ENCODE data around the gene ENO3. TPM values are rescaled to one million over a fixed set of nuclear protein-coding genes. Genes with fewer than 3 reads are reported as not detected.

ENO3 gene
- total RNA-seq, 2 experiments from 2014 or later = 26.5 to 26.8 TPM

- Mint-ChIP-seq H3K9me3 (no peaks in the 10 kb centered on the region), H3K27ac (peak overlapping the region; percentile 97), H3K4me3 (peak overlapping the region; percentile 88), H3K27me3 (no peaks in the 10 kb centered on the region), H3K4me1 (ENCODE audit: low read depth) (peaks cover 23% of the 10 kb centered on the region), H3K36me3 (peaks cover 12% of the 10 kb centered on the region)
- ChIA-PET POLR2A (interaction anchor here (1.2 to 21.0 kb wide), 3 partner anchors 12 to 43 kb away, joined by 3 to 346 read pairs (median 64); partner anchors contain the start of genes RNF167, SLC25A11 and SPAG7), CTCF (interaction anchor here (0.7 to 2.3 kb wide), 3 partner anchors 11 to 110 kb away, joined by 3 to 6 read pairs (median 3); partner anchors contain the start of genes RNF167, SLC25A11 and SPAG7)
- intact Hi-C loops (cut with micrococcal nuclease) = no loop called here
- DNase-seq = no peak
These were observed 567 bp downstream of the ENO3 start for GRCh38 chr17:4951486-4951885.

DNA sequence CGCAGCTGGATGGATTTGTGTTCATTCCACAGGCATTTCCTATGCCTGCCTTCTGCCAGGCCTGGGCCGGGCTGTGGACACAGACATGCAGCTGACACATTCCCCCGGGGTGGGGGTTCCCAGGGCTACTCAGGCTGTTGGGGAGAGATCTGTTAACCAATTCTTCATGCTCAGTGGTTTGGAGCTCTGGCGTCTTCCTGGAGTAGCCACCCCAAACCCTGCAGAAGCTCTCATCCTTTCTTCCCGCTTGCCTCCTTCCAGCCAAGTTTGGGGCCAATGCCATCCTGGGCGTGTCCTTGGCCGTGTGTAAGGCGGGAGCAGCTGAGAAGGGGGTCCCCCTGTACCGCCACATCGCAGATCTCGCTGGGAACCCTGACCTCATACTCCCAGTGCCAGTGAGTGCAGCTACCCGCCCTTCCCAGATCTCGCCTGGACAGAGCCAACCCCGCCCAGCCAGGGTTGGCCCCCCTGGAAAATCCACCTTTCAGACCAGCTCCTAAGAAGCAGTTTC lies 2.6 kb downstream of the ENO3 start:
- H3K27ac Mint-ChIP-seq = no peak overlapping the region
- H3K4me3 Mint-ChIP-seq = no peak overlapping the region
- CTCF ChIA-PET = interaction anchor here (1.3 to 2.3 kb wide), 2 partner anchors 27 to 108 kb away, joined by 3 to 6 read pairs; no protein-coding TSS in a partner anchor
- no peaks in the 10 kb centered on the region for H3K27me3 Mint-ChIP-seq
- no peaks in the 10 kb centered on the region for H3K36me3 Mint-ChIP-seq
- POLR2A ChIA-PET = interaction anchor here (0.8 to 21.0 kb wide), 3 partner anchors 9 to 13 kb away, joined by 3 to 346 read pairs (median 3); partner anchors contain the start of gene SPAG7
- DNase-seq = no peak
- peaks cover 21% of the 10 kb centered on the region for H3K4me1 Mint-ChIP-seq (ENCODE audit: low read depth)
- intact Hi-C loops (cut with micrococcal nuclease) = no loop called here
- no peaks in the 10 kb centered on the region for H3K9me3 Mint-ChIP-seq

- intact Hi-C loops (cut with micrococcal nuclease) = no loop called here
These were observed 4.2 kb downstream of the ENO3 start for GRCh38 chr17:4955091-4955490.

DNA sequence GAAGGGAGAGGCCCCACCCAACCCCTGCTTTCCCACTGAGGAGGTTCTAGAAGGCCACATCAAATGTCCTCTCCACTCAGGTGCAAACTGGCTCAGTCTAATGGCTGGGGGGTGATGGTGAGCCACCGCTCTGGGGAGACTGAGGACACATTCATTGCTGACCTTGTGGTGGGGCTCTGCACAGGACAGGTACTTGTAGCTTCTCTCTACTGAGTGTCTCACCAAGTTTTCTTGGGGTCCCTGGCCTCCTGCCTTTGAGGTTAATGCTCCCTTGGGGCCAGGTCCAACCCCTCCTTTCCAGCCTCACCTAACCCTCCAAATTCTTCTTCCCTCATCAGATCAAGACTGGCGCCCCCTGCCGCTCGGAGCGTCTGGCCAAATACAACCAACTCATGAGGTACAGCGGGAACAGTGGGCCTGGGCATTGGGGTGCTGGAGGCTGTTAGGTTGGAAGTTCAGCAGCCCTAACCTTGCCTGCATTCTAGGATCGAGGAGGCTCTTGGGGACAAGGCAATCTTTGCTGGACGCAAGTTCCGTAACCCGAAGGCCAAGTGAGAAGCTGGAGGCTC lies 5.7 kb downstream of the ENO3 start:
- intact Hi-C loops (cut with micrococcal nuclease) = no loop called here
- POLR2A ChIA-PET = interaction anchor here (21.0 kb wide), 1 partner anchor 10 kb away, joined by 346 read pairs; the partner anchor contains the start of gene SPAG7
- CTCF ChIA-PET = interaction anchor here (0.7 to 1.5 kb wide), 3 partner anchors 16 to 30 kb away, joined by 3 to 7 read pairs (median 4); partner anchors contain the start of genes RNF167 and SLC25A11
- Mint-ChIP-seq H3K4me1 (ENCODE audit: low read depth) (peaks cover 10% of the 10 kb centered on the region), H3K27ac (no peak overlapping the region), H3K36me3 (peaks cover 6% of the 10 kb centered on the region), H3K4me3 (no peak overlapping the region), H3K9me3 (no peaks in the 10 kb centered on the region), H3K27me3 (no peaks in the 10 kb centered on the region)
- DNase-seq = peak; percentile 62

More at GRCh38 chr17:4955091-4955490, 4.2 kb downstream of the ENO3 start:
- H3K27me3 Mint-ChIP-seq = no peaks in the 10 kb centered on the region
- no peak for DNase-seq
- H3K36me3 Mint-ChIP-seq = peaks cover 2% of the 10 kb centered on the region
- no peak overlapping the region for H3K27ac Mint-ChIP-seq
- ChIA-PET POLR2A (interaction anchor here (0.6 to 21.0 kb wide), 2 partner anchors 11 to 812 kb away, joined by 3 to 346 read pairs; partner anchors contain the start of gene SPAG7), CTCF (interaction anchor here (0.6 to 1.3 kb wide), 4 partner anchors 15 to 199 kb away, joined by 3 to 4 read pairs (median 3); no protein-coding TSS in a partner anchor)
- H3K4me3 Mint-ChIP-seq = no peak overlapping the region
- H3K9me3 Mint-ChIP-seq = no peaks in the 10 kb centered on the region
- H3K4me1 Mint-ChIP-seq (ENCODE audit: low read depth) = peaks cover 21% of the 10 kb centered on the region

DNA sequence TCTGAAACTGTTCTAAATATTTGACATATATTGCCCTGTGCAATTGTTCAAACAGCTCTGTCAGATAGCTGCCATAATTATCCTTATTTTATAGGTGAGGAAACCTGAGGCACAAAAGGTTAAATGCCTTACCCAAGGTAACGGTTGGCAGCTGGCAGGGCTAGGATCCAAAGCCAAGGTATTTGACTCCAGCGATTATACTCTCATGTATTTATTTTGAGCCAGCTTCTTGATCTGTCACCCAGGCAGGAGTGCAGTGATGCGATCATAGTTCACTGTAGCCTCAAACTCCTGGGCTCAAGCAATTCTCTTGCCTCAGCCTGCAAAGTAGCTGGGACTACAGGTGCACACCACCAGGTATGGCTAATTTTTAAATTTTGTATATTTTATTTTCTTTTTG lies 7.2 kb downstream of the ENO3 start:
- Mint-ChIP-seq H3K27me3 (no peaks in the 10 kb centered on the region), H3K9me3 (no peaks in the 10 kb centered on the region), H3K4me3 (no peak overlapping the region), H3K4me1 (ENCODE audit: low read depth) (peaks cover 6% of the 10 kb centered on the region), H3K36me3 (peaks cover 7% of the 10 kb centered on the region), H3K27ac (no peak overlapping the region)
- DNase-seq = no peak
- POLR2A ChIA-PET = interaction anchor here (21.0 kb wide), 1 partner anchor 8 kb away, joined by 346 read pairs; the partner anchor contains the start of gene SPAG7
- intact Hi-C loops (cut with micrococcal nuclease) = no loop called here
- CTCF ChIA-PET = interaction anchor here (0.6 kb wide), 1 partner anchor 18 kb away, joined by 4 read pairs; the partner anchor contains the start of genes RNF167 and SLC25A11

GRCh38 chr17:4959261-4959965 lies 8.5 kb downstream of the ENO3 start:
- intact Hi-C loops (cut with micrococcal nuclease) = no loop called here
- no peak for DNase-seq
- H3K4me3 Mint-ChIP-seq = no peak overlapping the region
- POLR2A ChIA-PET = interaction anchor here (0.8 to 1.6 kb wide), 2 partner anchors 9 to 14 kb away, joined by 3 read pairs; partner anchors contain the start of gene ENO3
- no peaks in the 10 kb centered on the region for H3K9me3 Mint-ChIP-seq
- CTCF ChIA-PET = interaction anchor here (1.5 kb wide), 1 partner anchor 51 kb away, joined by 3 read pairs; no protein-coding TSS in a partner anchor
- H3K27me3 Mint-ChIP-seq = no peaks in the 10 kb centered on the region
- peaks cover 7% of the 10 kb centered on the region for H3K36me3 Mint-ChIP-seq
- H3K27ac Mint-ChIP-seq = no peak overlapping the region
- H3K4me1 Mint-ChIP-seq (ENCODE audit: low read depth) = peaks cover 6% of the 10 kb centered on the region

DNA sequence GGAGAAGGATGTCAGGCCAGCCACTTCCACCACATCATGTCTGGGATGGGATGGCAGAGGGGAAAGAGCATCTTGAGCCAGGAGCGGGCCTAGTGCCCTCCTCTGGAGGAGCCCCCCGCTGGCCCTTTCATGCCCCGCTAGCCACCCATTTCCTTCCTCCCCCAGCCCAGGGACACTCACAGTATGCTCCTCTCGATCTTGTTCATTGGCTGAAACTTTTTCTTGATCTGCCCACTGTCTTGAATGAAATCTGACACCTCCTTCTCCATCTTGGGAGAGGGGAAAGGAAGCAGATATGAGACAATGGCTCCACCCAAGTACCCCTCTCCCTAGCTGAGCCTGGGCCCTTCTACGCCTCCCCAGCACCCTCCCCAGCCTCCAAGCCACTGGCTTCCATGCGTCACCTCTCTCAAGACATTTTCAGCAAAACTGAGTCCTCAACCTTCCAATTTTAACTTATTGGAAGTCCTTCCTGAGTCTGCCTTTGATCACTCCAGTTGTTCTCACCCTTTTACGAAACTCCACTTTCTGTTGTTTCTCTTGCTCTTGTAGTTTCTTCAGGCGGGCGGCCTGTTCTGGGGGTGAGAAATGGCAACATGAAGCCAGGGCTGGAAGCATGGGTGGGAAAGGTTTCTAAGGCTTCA lies 9.5 kb downstream of the ENO3 start:
- H3K4me3 Mint-ChIP-seq = no peak overlapping the region
- CTCF ChIA-PET = interaction anchor here (1.5 kb wide), 1 partner anchor 52 kb away, joined by 3 read pairs; no protein-coding TSS in a partner anchor
- intact Hi-C loops (cut with micrococcal nuclease) = no loop called here

DNA sequence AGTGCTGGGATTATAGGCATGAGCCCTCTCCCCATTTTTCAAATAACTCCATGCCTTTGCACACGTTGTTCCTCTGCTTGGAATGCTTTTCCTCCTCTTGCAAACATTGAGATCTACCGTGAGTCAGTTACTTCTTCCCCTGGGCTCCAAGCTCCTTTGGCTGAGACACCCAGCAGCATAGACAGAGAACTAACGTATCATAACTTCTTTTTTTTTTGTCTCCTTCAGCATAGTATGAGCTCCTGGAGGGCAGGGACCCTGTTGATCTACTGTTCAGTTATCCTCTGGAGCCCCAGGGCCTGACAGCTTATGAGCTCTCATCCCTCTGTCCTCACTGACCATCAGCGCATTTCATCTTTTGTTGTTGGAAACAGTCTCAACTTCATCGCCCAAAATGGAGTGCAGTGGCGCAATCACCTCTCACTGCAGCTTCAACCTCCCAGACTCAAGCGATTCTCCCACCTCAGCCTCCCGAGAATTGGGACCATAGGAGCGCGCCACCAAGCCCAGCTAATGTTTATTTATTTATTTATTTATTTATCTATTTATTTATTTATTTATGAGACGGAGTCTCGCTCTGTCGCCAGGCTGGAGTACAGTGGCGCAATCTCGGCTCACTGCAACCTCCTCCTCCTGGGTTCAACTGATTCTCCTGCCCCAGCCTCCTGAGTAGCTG lies 14.5 kb downstream of the ENO3 start:
- intact Hi-C loops (cut with micrococcal nuclease) = loop anchor here (5.0 kb wide), 1 partner anchor 67 kb away; no protein-coding TSS in a partner anchor
- POLR2A ChIA-PET = interaction anchor here (0.6 to 10.7 kb wide), 3 partner anchors 15 to 21 kb away, joined by 3 to 346 read pairs (median 32); partner anchors contain the start of genes CAMTA2, ENO3, PFN1 and RNF167
- Mint-ChIP-seq H3K27me3 (no peaks in the 10 kb centered on the region), H3K36me3 (peaks cover 26% of the 10 kb centered on the region), H3K4me3 (peak overlapping the region; percentile 32), H3K4me1 (ENCODE audit: low read depth) (peaks cover 29% of the 10 kb centered on the region), H3K27ac (peak overlapping the region; percentile 29), H3K9me3 (peaks cover 3% of the 10 kb centered on the region)
- CTCF ChIA-PET = interaction anchor here (0.9 to 2.9 kb wide), 5 partner anchors 15 to 25 kb away, joined by 3 to 10 read pairs (median 4); partner anchors contain the start of genes RNF167 and SLC25A11
- no peak for DNase-seq

More for the DNA sequence above, 9.5 kb downstream of the ENO3 start:
- no peak for DNase-seq
- no peak overlapping the region for H3K27ac Mint-ChIP-seq
- peaks cover 11% of the 10 kb centered on the region for H3K4me1 Mint-ChIP-seq (ENCODE audit: low read depth)
- POLR2A ChIA-PET = interaction anchor here (1.6 kb wide), 1 partner anchor 15 kb away, joined by 3 read pairs; no protein-coding TSS in a partner anchor
- H3K27me3 Mint-ChIP-seq = no peaks in the 10 kb centered on the region
- H3K36me3 Mint-ChIP-seq = peaks cover 11% of the 10 kb centered on the region
- peaks cover 2% of the 10 kb centered on the region for H3K9me3 Mint-ChIP-seq

- peaks cover 29% of the 10 kb centered on the region for H3K36me3 Mint-ChIP-seq
- peak; percentile 97 for DNase-seq
- intact Hi-C loops (cut with micrococcal nuclease) = loop anchor here (1.0 to 5.0 kb wide), 3 partner anchors 19 to 65 kb away; partner anchors contain the start of genes PFN1, RNF167 and SLC25A11
- H3K27ac Mint-ChIP-seq = no peak overlapping the region
- POLR2A ChIA-PET = interaction anchor here (0.5 to 10.7 kb wide), 8 partner anchors 19 to 264 kb away, joined by 3 to 346 read pairs (median 4); partner anchors contain the start of genes CAMTA2, ENO3, INCA1 and KIF1C
- H3K27me3 Mint-ChIP-seq = no peaks in the 10 kb centered on the region
- H3K4me3 Mint-ChIP-seq = no peak overlapping the region
- CTCF ChIA-PET = interaction anchor here (0.6 to 2.9 kb wide), 13 partner anchors 14 to 401 kb away, joined by 3 to 12 read pairs (median 4); partner anchors contain the start of genes ENO3, RNF167, SLC25A11 and ZFP3
- H3K9me3 Mint-ChIP-seq = peaks cover 3% of the 10 kb centered on the region
- peaks cover 37% of the 10 kb centered on the region for H3K4me1 Mint-ChIP-seq (ENCODE audit: low read depth)
These were observed 16.1 kb downstream of the ENO3 start for GRCh38 chr17:4966844-4967538.
